HCT116 (cell line): ENCODE data around the gene METTL26. TPM values are rescaled to one million over a fixed set of nuclear protein-coding genes. Genes with fewer than 3 reads are reported as not detected.

Experiments used
- ATAC-seq: fragments of 200-7000 bp; cut with Tn5 transposase; 2 replicates; pipeline ENCODE4 v1.9.1; 2020; ENCODE audit warnings: mild to moderate bottlenecking, moderate library complexity
- BruUV-seq: library from RNA; stranded (reverse); fragments of 400-500 nt; replicated peaks from 2 replicates; lab custom pipeline; 2021; lab: Mats Ljungman, UMichigan
- CTCF ChIA-PET: fragments of 300-600 bp; sonication (Branson Sonifier 250); formaldehyde crosslinking; loops from one replicate; lab custom pipeline; 2021; ENCODE audit warnings: antibody characterized with exemption; lab: Charles Lee
- POLR2A ChIA-PET: fragments of 300-600, 350-600 bp; sonication (Branson Sonifier 250); formaldehyde crosslinking; loops from one replicate; lab custom pipeline; 2021; ENCODE audit warnings: antibody characterized with exemption; lab: Charles Lee
- RAD21 ChIA-PET, 2 experiments: fragments of 300-600 bp; sonication (Branson Sonifier 250); formaldehyde crosslinking; loops; one replicate each; lab custom pipeline; 2023; ENCODE audit warnings: low total read pairs in 2 of 2; ENCODE audit not compliant: uncharacterized antibody in 2 of 2, unreplicated experiment in 2 of 2, low non-redundant PET in 1 of 2; lab: Charles Lee
- DNase-seq: peaks from one replicate; pipeline ENCODE4 v3.0.0-alpha.2; 2010; ENCODE audit warnings: low read depth, low spot score
- H2AFZ ChIP-seq: fragments of 200-600 bp; shearing (Covaris generic), sonication (generic); 2 replicates; pipeline ENCODE4 v1.6.1; 2017; ENCODE audit warnings: low read depth, mixed run types, mixed read lengths, antibody characterized with exemption, low read length; ENCODE audit not compliant: poor library complexity, severe bottlenecking
- H3K27ac ChIP-seq: 2 replicates; pipeline ENCODE4 v1.5.1; 2012; ENCODE audit warnings: low read depth, low read length
- H3K27me3 ChIP-seq: fragments of 200-600 bp; sonication (generic); 2 replicates; pipeline ENCODE4 v1.6.1; 2016; ENCODE audit warnings: mixed run types, low read length, mixed read lengths; ENCODE audit not compliant: insufficient read depth
- H3K36me3 ChIP-seq, 2 experiments: fragments of 200-500 bp in 1 of 2; fragments of 200-600 bp in 1 of 2; sonication (Bioruptor generic) in 1 of 2; sonication (generic) in 1 of 2; 2 replicates each; pipeline versions ENCODE4 v1.5.1 to v1.6.1; 2014 to 2016; ENCODE audit warnings: low read length in 2 of 2, inconsistent platforms in 1 of 2, mixed read lengths in 1 of 2, mixed run types in 1 of 2; ENCODE audit not compliant: insufficient read depth in 2 of 2, control insufficient read depth in 1 of 2
- H3K4me1 ChIP-seq, 2 experiments: fragments of 200-600 bp in 1 of 2; sonication (generic) in 1 of 2; 2 replicates each; pipeline versions ENCODE4 v1.5.1 to v1.6.1; 2012 to 2017; ENCODE audit warnings: low read length in 2 of 2, inconsistent platforms in 1 of 2, mild to moderate bottlenecking in 1 of 2, mixed read lengths in 1 of 2, mixed run types in 1 of 2, moderate library complexity in 1 of 2; ENCODE audit not compliant: insufficient read depth in 2 of 2, control insufficient read depth in 1 of 2
- H3K4me2 ChIP-seq: fragments of 200-600 bp; sonication (generic); 2 replicates; pipeline ENCODE4 v1.6.1; 2017; ENCODE audit warnings: mixed run types, low read length, mixed read lengths
- H3K4me3 ChIP-seq, 2 experiments: fragments of 200-600 bp in 1 of 2; sonication (generic) in 1 of 2; replicated peaks in 1 of 2; 2 replicates each; pipeline ENCODE4 v1.5.1; 2011 to 2016; ENCODE audit warnings: low read length in 2 of 2, control low read depth in 1 of 2, low read depth in 1 of 2, mild to moderate bottlenecking in 1 of 2, mixed read lengths in 1 of 2, mixed run types in 1 of 2
- H3K79me2 ChIP-seq: fragments of 200-600 bp; sonication (generic); 2 replicates; pipeline ENCODE4 v1.6.1; 2017; ENCODE audit warnings: mild to moderate bottlenecking, mixed run types, low read length, moderate library complexity, mixed read lengths; ENCODE audit not compliant: insufficient read depth
- H3K9ac ChIP-seq: fragments of 200-600 bp; sonication (generic); 2 replicates; pipeline ENCODE4 v1.6.1; 2016; ENCODE audit warnings: low read length, mixed read lengths
- H3K9me2 ChIP-seq: fragments of 200-600 bp; sonication (generic), shearing (Covaris generic); 2 replicates; pipeline ENCODE4 v1.6.1; 2017; ENCODE audit warnings: mixed run types, mild to moderate bottlenecking, moderate library complexity; ENCODE audit not compliant: insufficient read depth
- H3K9me3 ChIP-seq, 2 experiments: fragments of 200-500 bp in 1 of 2; fragments of 200-600 bp in 1 of 2; sonication (Bioruptor generic) in 1 of 2; sonication (generic) in 1 of 2; 2 replicates each; pipeline ENCODE4 v1.6.1; 2014 to 2017; ENCODE audit warnings: low read length in 2 of 2, mixed read lengths in 2 of 2, inconsistent platforms in 1 of 2, low read depth in 1 of 2, mild to moderate bottlenecking in 1 of 2, mixed run types in 1 of 2, moderate library complexity in 1 of 2; ENCODE audit not compliant: control insufficient read depth in 1 of 2, insufficient read depth in 1 of 2
- H4K20me1 ChIP-seq: fragments of 200-600 bp; sonication (generic), shearing (Covaris generic); 2 replicates; pipeline ENCODE4 v1.6.1; 2017; ENCODE audit warnings: mixed run types, mild to moderate bottlenecking, moderate library complexity; ENCODE audit not compliant: insufficient read depth
- CBX3 ChIP-seq: IDR thresholded peaks from 2 replicates; pipeline ENCODE4 v1.6.1; 2012; ENCODE audit warnings: low read depth
- CEBPB ChIP-seq: IDR thresholded peaks from 2 replicates; pipeline ENCODE4 v1.6.1; 2012; ENCODE audit warnings: low read depth
- CTCF ChIP-seq, 3 experiments: fragments of 200-600 bp in 1 of 3; sonication (generic) in 1 of 3; IDR thresholded peaks in 2 of 3; conservative IDR thresholded peaks in 1 of 3; 2 replicates each; pipeline ENCODE4 v1.5.1; 2012 to 2017; ENCODE audit warnings: low read depth in 2 of 3, low read length in 2 of 3, antibody characterized with exemption in 1 of 3, borderline replicate concordance in 1 of 3, control low read depth in 1 of 3, mild to moderate bottlenecking in 1 of 3, mixed read lengths in 1 of 3, mixed run types in 1 of 3, moderate library complexity in 1 of 3; ENCODE audit not compliant: insufficient read depth in 1 of 3
- EGR1 ChIP-seq: IDR thresholded peaks from 2 replicates; pipeline ENCODE4 v1.6.1; 2012; ENCODE audit warnings: low read depth
- ELF1 ChIP-seq: IDR thresholded peaks from 2 replicates; pipeline ENCODE4 v1.6.1; 2012; ENCODE audit warnings: low read depth, borderline replicate concordance
- EZH2phosphoT487 ChIP-seq: fragments of 200-600 bp; IDR thresholded peaks from 2 replicates; pipeline ENCODE4 v1.6.1; 2018; ENCODE audit warnings: antibody characterized with exemption, borderline replicate concordance
- JUND ChIP-seq: IDR thresholded peaks from 2 replicates; pipeline ENCODE4 v1.6.1; 2012
- POLR2A ChIP-seq: IDR thresholded peaks from 2 replicates; pipeline ENCODE4 v1.7.0; 2011; ENCODE audit warnings: borderline replicate concordance; ENCODE audit not compliant: insufficient read depth, insufficient read length; ENCODE audit errors: extremely low read depth
- POLR2AphosphoS5 ChIP-seq: IDR thresholded peaks from 2 replicates; pipeline ENCODE4 v1.6.1; 2011; ENCODE audit warnings: mild to moderate bottlenecking, low read depth, low read length, moderate library complexity
- RAD21 ChIP-seq: IDR thresholded peaks from 2 replicates; pipeline ENCODE4 v1.6.1; 2012; ENCODE audit warnings: low read depth, mild to moderate bottlenecking
- SIN3A ChIP-seq: IDR thresholded peaks from 2 replicates; pipeline ENCODE4 v1.6.1; 2012; ENCODE audit warnings: low read depth
- SP1 ChIP-seq: IDR thresholded peaks from 2 replicates; pipeline ENCODE4 v1.6.1; 2012; ENCODE audit warnings: low read depth
- SRF ChIP-seq: IDR thresholded peaks from 2 replicates; pipeline ENCODE4 v1.6.1; 2012; ENCODE audit warnings: low read depth
- TCF7L2 ChIP-seq: IDR thresholded peaks from 2 replicates; pipeline ENCODE4 v1.7.0; 2011; ENCODE audit warnings: borderline replicate concordance, inconsistent platforms; ENCODE audit not compliant: insufficient read depth, insufficient read length; ENCODE audit errors: extremely low read depth
- YY1 ChIP-seq: IDR thresholded peaks from 2 replicates; pipeline ENCODE4 v1.6.1; 2011; ENCODE audit warnings: low read length, low read depth, moderate library complexity, mild to moderate bottlenecking; ENCODE audit not compliant: insufficient replicate concordance; ENCODE audit errors: extremely low read depth
- ZFX ChIP-seq: fragments of 450-650 bp; IDR thresholded peaks from 2 replicates; pipeline ENCODE4 v1.6.1; 2017
- intact Hi-C: fragments of 100-400 bp; cut with micrococcal nuclease; formaldehyde crosslinking; loops from 2 replicates; pipeline ENCODE4 v1.10.0; 2022
- total RNA-seq: library from RNA; stranded (reverse); gene quantifications from one replicate; pipeline ENCODE4 v1.2.1, GENCODE V29; 2021; ENCODE audit not compliant: unreplicated experiment

METTL26 gene
- total RNA-seq, 1 experiment from 2014 or later: 85.7 TPM

GRCh38 chr16:676565-676902, 40.4 kb upstream of the METTL26 start:
- Histone ChIP-seq H3K9me2 (no peaks in the 10 kb centered on the region), H3K36me3 (peaks cover 0 to 10% of the 10 kb centered on the region in 2 experiments; a peak in 3 of 4 replicates), H3K4me3 (no peak overlapping the region), H3K27ac (no peak overlapping the region), H3K9ac (no peak overlapping the region), H3K4me1 (peaks cover 0 to 17% of the 10 kb centered on the region in 2 experiments; a peak in 3 of 4 replicates), H3K4me2 (no peak overlapping the region), H3K9me3 (no peaks in the 10 kb centered on the region), H3K79me2 (peaks cover 11% of the 10 kb centered on the region), H2AFZ (no peak overlapping the region), H4K20me1 (no peaks in the 10 kb centered on the region), H3K27me3 (no peaks in the 10 kb centered on the region)
- POLR2A ChIA-PET: no interaction called here
- CTCF ChIA-PET: no interaction called here
- TF ChIP-seq EZH2phosphoT487 (no peak), POLR2A (no peak), TCF7L2 (no peak), RAD21 (no peak), POLR2AphosphoS5 (no peak), SRF (no peak), YY1 (no peak), ZFX (no peak), EGR1 (no peak)
- ATAC-seq (no peak), DNase-seq (no peak)
- BruUV-seq: no TSS peak
- RAD21 ChIA-PET: no interaction called here
- intact Hi-C loops: no loop called here

- Histone ChIP-seq H3K4me2 (no peak overlapping the region), H3K9ac (no peak overlapping the region), H3K9me3 (no peaks in the 10 kb centered on the region), H3K36me3 (peaks cover 0 to 5% of the 10 kb centered on the region in 2 experiments; a peak in 2 of 4 replicates), H2AFZ (no peak overlapping the region), H3K9me2 (no peaks in the 10 kb centered on the region), H4K20me1 (no peaks in the 10 kb centered on the region), H3K27ac (no peak overlapping the region), H3K4me3 (no peak overlapping the region), H3K27me3 (no peaks in the 10 kb centered on the region), H3K4me1 (peaks cover 0 to 12% of the 10 kb centered on the region in 2 experiments; a peak in 2 of 4 replicates), H3K79me2 (peaks cover 5% of the 10 kb centered on the region)
- DNase-seq (no peak), ATAC-seq (no peak)
- intact Hi-C loops: no loop called here
- ChIA-PET POLR2A (no interaction called here), CTCF (no interaction called here), RAD21 (no interaction called here)
- TF ChIP-seq YY1 (no peak), POLR2A (no peak), EZH2phosphoT487 (no peak), CEBPB (no peak), JUND (no peak), ELF1 (no peak), CTCF (IDR thresholded peaks at IDR 0.05 in 2 of 3, conservative IDR thresholded peaks at IDR 0.05 in 1 of 3; ENCODE audit: borderline replicate concordance in 1 of 3, insufficient read depth in 1 of 3, low read depth in 2 of 3, low read length in 2 of 3) (no peak), SP1 (no peak), ZFX (no peak), SIN3A (no peak), CBX3 (no peak)
- BruUV-seq: no TSS peak
Measured at GRCh38 chr16:675884-676564, 39.9 kb upstream of the METTL26 start.
